TTC549 (cell line): ENCODE data around the gene RAB3GAP2.
"Not testable (repeated sequence)": the region's sequence is repeated elsewhere in the genome, so short reads cannot be mapped to it uniquely, and the experiment has no call there.

Source experiments
- FAIRE-seq: peaks from 2 replicates; lab custom pipeline; 2012; peaks lifted over from hg19 to GRCh38; lab: Jason Lieb, UNC

Gene RAB3GAP2

DNA sequence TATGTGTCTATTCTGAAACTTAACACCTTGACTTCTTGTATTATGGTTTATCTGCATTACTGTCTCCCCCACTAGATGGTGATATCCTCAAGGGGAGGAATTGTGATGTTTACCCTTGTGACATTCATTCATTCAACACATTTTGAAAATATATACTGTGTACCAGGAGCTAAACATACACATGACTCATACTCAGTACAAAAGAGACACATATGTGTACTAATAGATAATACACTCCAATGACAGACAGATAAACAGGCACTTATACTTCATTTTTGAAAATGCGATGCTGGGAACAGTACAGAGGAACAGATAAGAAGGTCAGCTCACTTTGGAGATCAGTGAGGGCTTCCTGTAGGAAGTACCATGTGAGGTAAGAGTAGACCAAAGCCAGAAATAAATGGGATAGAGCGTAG is 8.9 kb upstream of the RAB3GAP2 start:
- no peak for FAIRE-seq

DNA sequence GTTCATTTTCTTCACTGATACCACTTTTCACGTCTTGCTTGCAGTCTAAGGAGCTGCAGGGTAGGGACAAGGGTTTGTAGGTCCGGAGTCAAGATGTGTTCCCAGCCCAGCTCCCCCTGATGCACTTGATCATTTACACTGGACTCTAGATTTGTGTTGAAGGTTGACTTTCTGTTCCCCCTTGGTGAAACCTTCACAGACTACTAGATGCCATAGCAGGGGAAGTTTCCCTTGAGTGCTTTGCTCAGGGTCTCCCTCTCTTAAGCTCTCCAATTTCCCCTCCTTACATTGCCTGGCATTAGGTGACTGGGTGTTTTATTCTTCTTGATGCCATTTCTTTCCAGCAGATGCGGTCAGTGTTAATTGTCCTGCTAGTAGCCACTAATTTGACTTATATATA is 8.0 kb upstream of the RAB3GAP2 start:
- no peak for FAIRE-seq

DNA sequence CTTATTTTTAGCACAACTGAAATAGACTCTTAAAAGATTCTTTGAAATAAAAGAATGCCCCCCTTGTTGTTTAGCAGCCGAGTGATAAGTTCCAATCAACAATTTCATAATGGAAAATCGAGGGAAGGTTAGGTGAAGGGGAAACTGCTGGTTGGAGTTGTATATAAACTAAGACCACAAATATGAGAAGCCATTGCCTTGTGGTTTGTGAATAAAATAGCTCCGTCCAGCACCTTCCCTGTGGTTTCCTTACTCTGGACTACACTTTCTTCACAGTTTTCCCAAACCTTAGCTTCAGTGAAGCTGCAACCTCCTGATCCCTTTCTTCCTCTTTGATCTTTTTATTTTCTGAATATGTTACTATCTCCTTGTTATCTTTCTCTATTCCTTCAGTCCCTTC is 6.7 kb upstream of the RAB3GAP2 start:
- FAIRE-seq: no peak

DNA sequence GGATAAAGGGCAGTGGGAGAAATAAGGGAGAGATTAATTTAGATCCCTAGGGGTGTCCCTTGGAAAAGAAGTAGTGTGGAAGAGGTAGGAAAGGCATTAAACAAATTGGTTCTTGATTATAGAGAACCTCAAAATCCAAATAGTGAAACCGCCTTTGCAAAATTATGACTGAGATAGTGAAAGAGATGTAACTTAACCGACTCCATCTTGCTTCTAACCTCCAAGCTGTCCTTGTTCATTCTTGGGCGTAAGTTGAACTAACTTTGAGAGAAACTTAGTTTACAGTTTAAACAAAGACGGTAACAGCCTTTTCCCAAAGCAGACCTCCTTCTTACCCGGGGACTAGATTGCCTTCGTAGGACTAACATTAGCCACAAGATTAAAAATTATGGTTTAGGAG is 3.2 kb upstream of the RAB3GAP2 start:
- no peak for FAIRE-seq

DNA sequence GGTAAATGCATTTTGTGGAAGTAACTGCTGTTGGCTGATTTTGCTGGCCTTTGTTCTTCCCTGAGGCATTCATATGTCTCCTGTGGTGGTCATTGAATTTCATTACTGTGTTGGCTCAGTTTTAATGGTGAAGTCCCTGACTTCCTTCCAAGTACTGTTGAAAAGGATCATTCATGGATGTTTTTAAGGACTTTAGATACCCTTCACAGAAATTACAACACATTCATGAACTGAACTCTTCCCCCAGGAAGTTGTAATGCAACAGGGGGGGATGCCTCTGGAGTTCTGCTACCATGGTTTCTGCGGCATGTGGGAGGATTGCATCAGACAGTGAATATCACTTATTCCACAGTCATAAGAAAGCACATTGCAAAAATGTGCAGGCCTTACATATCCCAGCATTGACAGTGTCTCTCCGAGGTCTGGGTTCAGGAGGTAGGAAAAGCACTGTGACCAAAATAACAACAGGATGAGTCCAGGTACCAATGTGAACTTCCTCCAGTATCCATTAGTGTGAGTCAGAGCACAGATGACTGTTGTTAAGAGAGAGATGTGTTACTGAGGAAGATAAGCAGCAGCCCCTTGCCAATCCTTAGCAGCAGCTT is 2.1 kb upstream of the RAB3GAP2 start:
- FAIRE-seq: no peak

DNA sequence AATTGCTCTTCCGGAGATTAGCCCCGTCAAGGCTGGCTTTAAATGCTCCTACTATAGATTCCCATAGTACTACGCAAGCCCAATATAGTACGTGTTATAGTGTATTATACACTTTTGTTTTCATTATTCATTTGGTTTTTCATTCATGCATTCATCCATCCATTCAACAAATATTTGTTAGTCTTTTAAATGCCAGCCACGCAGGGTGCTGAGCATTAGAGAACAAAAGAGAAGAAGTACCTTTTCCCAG is 513 bp upstream of the RAB3GAP2 start:
- no peak for FAIRE-seq

DNA sequence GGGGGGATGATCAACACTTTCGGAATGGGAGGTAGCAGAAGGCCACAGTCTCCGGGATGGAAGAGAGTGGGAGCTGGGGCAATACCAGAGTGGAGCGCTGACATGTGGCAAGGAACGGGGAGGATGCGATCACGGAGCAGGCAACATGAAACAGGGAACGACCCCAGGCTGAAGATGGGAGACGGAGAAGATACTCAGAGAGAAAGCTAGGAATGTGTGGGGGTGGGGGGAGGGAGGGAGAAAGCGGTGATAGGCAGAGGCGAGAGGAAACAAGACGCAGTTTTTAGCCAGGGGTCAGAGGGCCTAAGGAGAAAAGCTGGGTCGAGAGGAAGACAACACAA is 577 bp downstream of the RAB3GAP2 start:
- no peak for FAIRE-seq

DNA sequence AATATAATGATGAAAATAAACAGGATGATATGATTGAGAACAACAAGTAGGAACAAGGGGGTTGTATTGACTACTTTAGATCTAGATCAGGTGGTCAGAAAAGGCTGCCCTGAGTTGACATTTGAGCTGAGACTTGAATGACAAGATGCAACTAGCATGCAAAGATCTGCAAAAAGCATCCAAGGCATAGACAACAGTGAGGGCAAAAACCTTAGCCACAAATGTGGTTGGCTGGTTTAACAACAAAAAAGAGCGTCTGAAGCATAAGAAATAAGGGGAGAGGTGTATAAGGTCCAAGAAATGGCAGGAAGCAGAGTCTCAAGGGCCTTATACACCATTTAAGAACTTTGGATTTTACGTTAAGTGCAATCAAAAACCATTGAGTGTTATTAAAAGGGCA is 3.2 kb downstream of the RAB3GAP2 start:
- FAIRE-seq: no peak

DNA sequence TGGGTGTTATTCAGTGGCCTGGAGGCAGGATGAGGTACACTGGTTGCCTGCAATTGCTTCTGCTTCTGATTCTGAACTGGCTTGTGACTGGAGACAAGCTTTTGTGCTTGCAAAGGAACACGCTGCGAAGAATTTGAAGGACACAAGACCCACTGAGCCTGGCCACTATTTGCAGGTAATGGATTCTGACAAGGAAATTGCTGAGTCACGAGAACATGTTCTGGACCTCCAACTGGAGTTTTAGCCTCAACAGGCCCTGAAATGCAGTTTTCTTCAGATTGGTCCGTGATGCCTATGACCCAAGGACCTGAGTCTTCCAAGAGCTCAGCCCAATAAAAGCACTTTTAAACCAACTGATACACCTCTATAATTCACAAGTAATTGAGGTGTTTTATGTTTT is 4.6 kb downstream of the RAB3GAP2 start:
- FAIRE-seq: no peak

DNA sequence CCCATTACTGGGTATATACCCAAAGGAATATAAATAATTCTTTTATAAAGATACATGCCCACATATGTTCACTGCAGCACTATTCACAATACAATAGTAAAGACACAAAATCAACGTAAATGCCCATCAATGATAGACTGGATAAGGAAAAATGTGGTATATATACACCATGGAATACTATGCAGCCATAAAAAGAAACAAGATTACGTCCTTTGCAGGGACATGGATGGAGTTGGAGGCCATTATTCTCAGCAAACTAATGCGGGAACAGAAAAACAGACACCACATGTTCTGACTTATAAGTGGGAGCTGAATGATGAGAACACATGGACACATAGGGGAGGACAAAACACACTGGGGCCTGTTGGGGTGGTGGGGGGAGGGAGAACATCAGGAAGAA is 12.0 kb downstream of the RAB3GAP2 start:
- not testable (repeated sequence) for FAIRE-seq

DNA sequence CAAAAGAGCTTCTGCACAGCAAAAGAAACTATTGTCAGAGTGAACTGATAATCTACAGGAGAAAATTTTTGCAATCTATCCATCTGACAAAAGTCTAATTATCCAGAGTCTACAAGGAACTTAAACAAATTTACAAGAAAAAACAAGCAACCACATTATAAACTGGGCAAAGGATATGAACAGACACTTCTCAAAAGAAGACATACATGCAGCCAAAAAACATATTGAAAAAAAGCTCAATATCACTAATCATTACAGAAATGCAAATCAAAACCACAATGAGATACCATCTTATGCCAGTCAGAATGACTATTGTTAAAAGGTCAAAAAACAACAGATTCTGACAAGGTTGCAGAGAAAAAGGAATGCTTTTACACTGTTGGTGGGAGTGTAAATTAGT is 12.5 kb downstream of the RAB3GAP2 start:
- not testable (repeated sequence) for FAIRE-seq

DNA sequence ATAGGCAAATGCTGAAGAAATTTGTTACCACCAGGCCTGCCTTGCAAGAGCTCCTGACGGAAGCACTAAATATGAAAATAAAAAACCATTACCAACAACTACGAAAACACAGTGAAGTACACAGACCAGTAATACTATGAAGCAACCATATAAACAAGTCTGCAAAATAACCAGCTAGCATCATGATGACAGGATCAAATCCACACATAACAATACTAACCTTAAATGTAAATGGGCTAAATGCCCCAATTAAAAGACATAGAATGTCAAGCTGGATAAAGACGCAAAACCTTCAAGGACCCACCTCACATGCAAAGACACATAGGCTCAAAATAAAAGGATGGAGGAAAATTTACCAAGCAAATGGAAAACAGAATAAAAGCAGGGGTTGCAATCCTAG is 16.1 kb downstream of the RAB3GAP2 start:
- not testable (repeated sequence) for FAIRE-seq

DNA sequence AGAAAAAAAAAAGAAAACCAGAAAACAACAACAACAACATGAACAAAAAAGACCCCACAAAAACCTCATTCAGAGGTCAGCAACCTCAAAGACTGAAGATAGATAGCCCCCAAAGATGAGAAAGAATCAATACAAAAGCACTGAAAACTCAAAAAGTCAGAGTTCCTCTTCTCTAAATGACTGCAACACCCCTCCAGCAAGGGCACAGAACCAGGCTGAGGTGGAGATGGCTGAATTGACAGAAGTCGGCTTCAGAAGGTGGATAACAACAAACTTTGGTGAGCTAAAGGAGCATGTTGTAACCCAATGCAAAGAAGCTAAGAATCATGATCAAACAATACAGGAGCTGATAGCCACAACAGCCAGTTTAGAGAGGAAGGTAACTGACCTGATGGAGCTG is 17.0 kb downstream of the RAB3GAP2 start:
- FAIRE-seq: no peak

DNA sequence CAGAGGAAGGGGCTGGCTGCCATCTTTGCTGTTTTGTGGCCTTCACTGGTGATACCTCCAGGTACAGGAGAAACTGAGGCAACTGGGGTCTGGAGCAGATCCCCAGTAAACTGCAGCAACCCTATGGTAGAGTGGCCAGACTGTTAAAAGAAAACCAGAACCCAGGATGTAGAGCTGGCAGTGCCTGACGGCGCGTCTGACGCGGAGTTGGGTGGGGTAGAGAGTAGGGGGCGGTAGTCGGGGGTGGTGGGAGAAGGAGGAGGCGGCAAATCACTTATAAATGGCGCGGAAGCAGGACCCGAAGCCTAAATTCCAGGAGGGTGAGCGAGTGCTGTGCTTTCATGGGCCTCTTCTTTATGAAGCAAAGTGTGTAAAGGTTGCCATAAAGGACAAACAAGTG is 19.0 kb downstream of the RAB3GAP2 start:
- FAIRE-seq: not testable (repeated sequence)

DNA sequence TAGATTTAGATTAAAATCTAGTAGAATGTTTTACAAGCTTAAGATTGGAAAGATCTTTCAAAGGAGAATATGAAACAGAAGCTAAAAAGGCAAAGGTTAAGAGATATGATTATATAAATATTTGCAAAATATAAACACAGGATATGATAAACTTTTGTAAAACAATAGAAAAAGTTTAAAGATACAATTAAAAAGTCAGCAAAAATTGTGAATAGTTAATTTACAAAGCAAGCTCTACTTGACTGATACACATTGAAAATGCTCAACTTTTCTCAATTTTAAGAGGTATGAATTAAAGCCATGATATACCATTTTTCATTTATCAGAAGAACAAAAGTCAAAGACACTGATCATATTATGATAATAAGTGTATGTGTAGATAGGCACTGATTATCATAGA is 21.0 kb downstream of the RAB3GAP2 start:
- peak; percentile 51 for FAIRE-seq

DNA sequence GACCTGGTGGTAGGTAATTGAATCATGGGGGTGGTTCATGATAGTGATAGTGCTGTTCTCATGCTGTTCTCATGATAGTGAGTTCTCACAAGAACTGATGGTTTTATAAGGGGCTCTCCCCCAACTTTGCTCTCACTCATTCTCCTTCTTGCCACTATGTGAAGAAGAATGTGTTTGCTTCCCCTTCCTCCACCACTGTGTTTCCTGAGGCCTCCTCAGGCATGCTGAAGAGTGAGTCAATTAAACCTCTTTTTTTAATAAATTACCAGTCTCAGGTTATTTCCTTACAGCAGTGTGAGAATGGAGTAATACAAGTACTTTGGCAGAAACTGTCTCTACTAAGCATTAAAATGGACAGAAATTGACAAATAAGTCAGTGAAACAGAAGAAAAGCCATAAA is 21.6 kb downstream of the RAB3GAP2 start:
- no peak for FAIRE-seq

DNA sequence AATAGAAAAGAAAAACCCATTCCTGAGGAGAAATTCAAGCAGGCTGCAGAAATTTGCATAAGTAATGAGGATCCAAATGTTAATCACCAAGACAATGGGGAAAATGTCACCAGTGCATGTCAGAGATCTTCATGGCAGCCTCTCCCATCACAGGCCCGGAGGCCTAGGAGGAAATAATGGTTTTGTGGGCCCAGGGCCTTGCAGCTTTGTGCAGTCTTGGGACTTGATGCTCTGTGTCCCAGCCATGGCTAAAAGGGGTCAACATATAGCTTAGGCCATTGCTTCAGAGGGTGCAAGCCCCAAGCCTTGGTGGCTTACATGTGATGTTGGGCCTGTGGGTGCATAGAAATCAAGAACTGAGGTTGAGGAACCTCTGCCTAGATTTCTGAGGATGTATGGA is 22.7 kb downstream of the RAB3GAP2 start:
- FAIRE-seq: no peak

DNA sequence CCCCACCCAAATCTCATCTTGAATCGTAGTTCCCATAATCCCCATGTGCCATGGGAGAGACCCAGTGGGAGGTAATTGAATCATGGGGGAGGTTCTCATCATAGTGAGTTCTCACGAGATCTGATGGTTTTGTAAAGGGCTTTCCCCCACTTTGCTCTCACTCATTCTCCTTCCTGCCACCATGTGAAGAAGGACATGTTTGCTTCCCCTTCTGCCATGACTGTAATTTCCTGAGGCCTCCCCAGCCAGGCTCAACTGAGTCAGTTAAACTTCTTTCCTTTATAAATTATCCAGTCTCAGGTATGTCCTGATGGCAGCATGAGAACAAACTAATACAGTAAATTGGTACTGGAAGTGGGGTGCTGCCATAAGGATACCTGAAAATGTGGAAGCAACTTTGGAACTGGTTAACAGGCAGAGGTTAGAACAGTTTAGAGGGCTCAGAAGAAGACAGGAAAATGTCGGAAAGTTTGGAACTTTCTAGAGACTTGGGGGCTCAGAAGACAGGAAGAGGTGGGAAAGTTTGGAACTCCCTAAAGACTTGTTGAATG is 23.5 kb downstream of the RAB3GAP2 start:
- not testable (repeated sequence) for FAIRE-seq

DNA sequence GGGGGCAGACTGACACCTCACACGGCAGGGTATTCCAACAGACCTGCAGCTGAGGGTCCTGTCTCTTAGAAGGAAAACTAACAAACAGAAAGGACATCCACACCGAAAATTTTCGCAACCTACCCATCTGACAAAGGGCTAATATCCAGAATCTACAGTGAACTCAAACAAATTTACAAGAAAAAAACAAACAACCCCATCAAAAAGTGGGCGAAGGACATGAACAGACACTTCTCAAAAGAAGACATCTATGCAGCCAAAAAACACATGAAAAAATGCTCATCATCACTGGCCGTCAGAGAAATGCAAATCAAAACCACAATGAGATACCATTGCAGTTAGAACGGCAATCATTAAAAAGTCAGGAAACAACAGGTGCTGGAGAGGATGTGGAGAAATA is 26.4 kb downstream of the RAB3GAP2 start:
- FAIRE-seq: not testable (repeated sequence)

DNA sequence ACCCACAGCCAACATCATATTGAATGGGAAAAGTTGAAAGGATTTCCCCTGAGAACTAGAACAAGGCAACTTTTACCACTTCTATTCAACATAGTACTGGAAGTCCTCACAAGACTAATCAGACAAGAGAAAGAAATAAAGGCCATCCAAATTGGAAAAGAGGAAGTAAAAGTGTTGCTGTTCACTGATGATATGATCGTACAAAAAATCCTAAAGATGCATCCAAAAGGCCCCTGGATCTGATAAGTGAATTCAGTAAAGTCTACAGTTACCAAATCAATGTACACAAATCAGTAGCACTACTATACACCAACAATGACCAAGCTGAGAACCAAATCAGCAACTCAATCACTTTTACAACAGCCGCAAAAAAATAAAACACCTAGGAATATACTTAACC is 28.3 kb downstream of the RAB3GAP2 start:
- no peak for FAIRE-seq

DNA sequence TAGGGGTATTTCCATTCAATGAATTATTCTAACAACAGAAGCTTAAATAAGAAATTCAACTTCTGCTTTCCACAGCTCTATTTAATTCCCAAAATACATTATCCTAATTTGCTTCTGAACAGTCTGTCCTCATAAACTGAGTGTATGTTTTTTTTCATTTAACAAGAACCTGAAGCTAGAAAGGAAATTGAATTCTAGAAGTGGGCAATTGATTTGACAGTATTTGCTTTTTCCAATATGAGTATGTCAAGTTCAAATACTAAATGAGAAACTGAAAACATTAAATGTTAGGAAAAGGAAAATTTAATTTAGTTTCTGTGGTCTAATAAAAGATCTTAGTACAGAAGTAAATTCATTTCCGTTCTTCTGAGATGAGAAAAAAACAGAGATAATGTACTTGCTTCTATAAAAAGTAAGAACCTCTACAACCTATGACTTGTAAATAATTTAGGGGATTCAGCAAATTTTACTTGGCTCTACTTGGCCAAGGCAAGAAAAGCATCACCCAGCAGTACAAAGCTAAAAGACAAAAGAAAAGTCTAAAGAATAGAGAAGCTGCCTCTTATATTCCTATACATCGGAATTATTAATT is 31.1 kb downstream of the RAB3GAP2 start:
- no peak for FAIRE-seq

DNA sequence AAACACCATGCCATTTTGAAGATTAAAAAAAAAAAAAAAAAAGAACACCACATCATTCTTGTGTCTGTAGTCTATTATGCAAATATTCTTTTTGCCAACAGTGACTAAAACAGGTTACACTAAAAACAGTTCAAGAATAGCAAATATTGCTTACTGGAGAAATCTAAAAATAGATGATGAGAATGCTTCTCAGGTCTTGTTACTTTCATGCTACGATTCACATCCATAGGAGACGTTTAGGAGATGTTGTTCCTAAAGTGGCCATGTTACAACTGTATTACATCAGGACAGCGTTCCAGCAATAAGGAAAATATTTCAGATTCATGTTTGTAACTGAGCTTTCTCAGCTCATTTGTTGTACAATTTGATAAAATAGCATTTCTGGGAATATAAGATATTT is 32.3 kb downstream of the RAB3GAP2 start:
- FAIRE-seq: no peak

DNA sequence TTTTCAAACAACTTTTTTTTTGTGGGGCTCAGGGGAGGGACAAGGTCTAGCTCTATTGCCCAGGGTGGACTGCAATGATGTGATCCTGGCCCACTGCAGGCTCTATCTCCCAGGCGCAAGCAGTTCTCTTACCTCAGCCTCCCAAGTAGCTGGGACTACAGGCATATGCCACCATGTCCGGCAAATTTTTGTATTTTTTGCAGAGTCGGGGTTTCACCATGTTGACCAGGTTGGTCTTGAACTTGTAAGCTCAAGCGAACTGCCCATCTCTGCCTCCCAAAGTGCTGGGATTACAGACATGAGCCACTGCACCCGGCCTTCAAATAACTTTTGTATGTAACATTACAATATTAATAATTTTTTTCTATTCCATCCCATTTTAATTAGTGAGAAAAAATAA is 33.0 kb downstream of the RAB3GAP2 start:
- no peak for FAIRE-seq

DNA sequence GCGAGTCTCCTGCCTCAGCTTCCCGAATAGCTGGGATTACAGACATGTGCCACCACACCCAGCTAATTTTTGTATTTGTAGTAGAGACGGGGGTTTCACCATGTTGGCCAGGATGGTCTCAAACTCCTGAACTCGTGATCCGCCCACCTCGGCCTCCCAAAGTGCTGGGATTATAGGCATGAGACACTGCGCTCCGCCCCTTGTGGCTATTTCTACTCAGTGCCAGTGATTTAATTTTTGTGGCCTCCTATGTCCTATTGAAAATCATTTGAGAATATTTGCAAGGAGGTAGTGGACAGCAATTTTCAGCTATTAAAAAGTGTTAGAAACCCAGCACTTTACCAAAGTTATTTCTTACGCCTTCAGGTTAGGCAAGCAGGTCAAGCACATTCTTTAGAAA is 36.0 kb downstream of the RAB3GAP2 start:
- FAIRE-seq: not testable (repeated sequence)

DNA sequence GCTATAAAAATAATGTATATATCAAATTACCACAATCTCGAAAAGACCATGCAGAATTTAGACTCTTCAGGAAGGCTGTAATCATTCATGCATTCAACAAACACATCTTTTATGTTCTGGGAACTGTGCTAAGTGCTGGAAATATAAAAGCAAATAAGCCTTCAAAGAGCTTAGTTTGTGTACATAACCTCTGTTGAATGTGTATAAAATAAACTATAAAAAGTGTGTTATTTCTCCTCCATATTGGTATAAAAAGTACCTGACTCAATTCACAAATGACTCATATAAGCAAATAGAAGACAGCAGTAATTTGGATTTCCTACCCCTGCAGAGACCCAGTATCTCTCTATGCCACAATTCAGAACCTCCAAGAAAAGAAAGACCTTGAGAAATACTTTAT is 36.8 kb downstream of the RAB3GAP2 start:
- FAIRE-seq: no peak
